Liver (tissue), 9 donors: Measurements from ENCODE around the gene TMCO5A. TPM values are rescaled to one million over a fixed set of nuclear protein-coding genes. Genes with fewer than 3 reads are reported as not detected.

ENCODE experiments used
- DNase-seq: peaks from one replicate; pipeline ENCODE4 v3.0.0-alpha.2; 2017; ENCODE audit warnings: low spot score
- H3K27ac ChIP-seq, 2 donors: one replicate each; pipeline ENCODE4 v1.7.0; 2013; ENCODE audit warnings: inconsistent platforms in 2 of 2, low read length in 2 of 2, control low read depth in 1 of 2, low read depth in 1 of 2, mild to moderate bottlenecking in 1 of 2
- H3K27me3 ChIP-seq, 4 donors: one replicate each; pipeline versions ENCODE4 v1.6.1 to v1.7.0; 2013; ENCODE audit warnings: low read length in 3 of 4, inconsistent platforms in 1 of 4, mild to moderate bottlenecking in 1 of 4, moderate library complexity in 1 of 4; ENCODE audit not compliant: control insufficient read depth in 4 of 4, insufficient read depth in 4 of 4
- H3K36me3 ChIP-seq, 4 donors: one replicate each; pipeline versions ENCODE4 v1.6.1 to v1.7.0; 2013; ENCODE audit warnings: low read length in 3 of 4, mild to moderate bottlenecking in 3 of 4, low read depth in 1 of 4, moderate library complexity in 1 of 4; ENCODE audit not compliant: control insufficient read depth in 4 of 4, insufficient read depth in 3 of 4
- H3K4me1 ChIP-seq, 4 donors: one replicate each; pipeline versions ENCODE4 v1.6.1 to v1.7.0; 2013; ENCODE audit warnings: low read length in 3 of 4, mild to moderate bottlenecking in 3 of 4, moderate library complexity in 1 of 4; ENCODE audit not compliant: control insufficient read depth in 4 of 4, insufficient read depth in 4 of 4
- H3K4me3 ChIP-seq, 3 donors: one replicate each; pipeline versions ENCODE4 v1.6.1 to v1.7.0; 2013; ENCODE audit warnings: low read length in 3 of 3, control low read depth in 1 of 3, low read depth in 1 of 3, mild to moderate bottlenecking in 1 of 3
- H3K9ac ChIP-seq, 2 donors: one replicate each; pipeline ENCODE4 v1.7.0; 2013; ENCODE audit warnings: low read length in 2 of 2, mild to moderate bottlenecking in 2 of 2, moderate library complexity in 2 of 2, control low read depth in 1 of 2, low read depth in 1 of 2
- H3K9me3 ChIP-seq, 4 donors: one replicate each; pipeline versions ENCODE4 v1.6.1 to v1.7.0; 2013; ENCODE audit warnings: low read length in 3 of 4; ENCODE audit not compliant: control insufficient read depth in 4 of 4
- ATF3 ChIP-seq: IDR thresholded peaks from 2 replicates; pipeline ENCODE4 v1.6.1; 2016; ENCODE audit warnings: antibody characterized with exemption
- CTCF ChIP-seq: fragments of 150-350 bp; IDR thresholded peaks from 2 replicates; pipeline ENCODE4 v1.5.1; 2017; ENCODE audit warnings: improper control_type of control experiment, low read depth, low read length; ENCODE audit not compliant: missing input control
- EGR1 ChIP-seq, 2 donors: IDR thresholded peaks; 2 replicates each; pipeline ENCODE4 v1.6.1; 2016 to 2018; ENCODE audit warnings: antibody characterized with exemption in 2 of 2, low read depth in 2 of 2
- FOXA2 ChIP-seq: IDR thresholded peaks from 2 replicates; pipeline ENCODE4 v1.6.1; 2016; ENCODE audit warnings: antibody characterized with exemption
- GABPA ChIP-seq, 2 donors: IDR thresholded peaks in 1 of 2; conservative IDR thresholded peaks in 1 of 2; 2 replicates each; pipeline ENCODE4 v1.6.1; 2016; ENCODE audit warnings: antibody characterized with exemption in 2 of 2, mild to moderate bottlenecking in 1 of 2, moderate library complexity in 1 of 2
- HNF4A ChIP-seq, 2 donors: conservative IDR thresholded peaks; 2 replicates each; pipeline ENCODE4 v1.6.1; 2016; ENCODE audit warnings: antibody characterized with exemption in 2 of 2, mild to moderate bottlenecking in 2 of 2
- JUND ChIP-seq, 2 donors: IDR thresholded peaks; 2 replicates each; pipeline ENCODE4 v1.6.1; 2016; ENCODE audit warnings: antibody characterized with exemption in 2 of 2
- MAX ChIP-seq: IDR thresholded peaks from 2 replicates; pipeline ENCODE4 v1.6.1; 2016; ENCODE audit warnings: antibody characterized with exemption
- RAD21 ChIP-seq, 2 donors: IDR thresholded peaks; 2 replicates each; pipeline ENCODE4 v1.6.1; 2016; ENCODE audit warnings: antibody characterized with exemption in 2 of 2, mild to moderate bottlenecking in 2 of 2
- REST ChIP-seq: IDR thresholded peaks from 2 replicates; pipeline ENCODE4 v1.6.1; 2016; ENCODE audit warnings: antibody characterized with exemption, mild to moderate bottlenecking
- SP1 ChIP-seq: IDR thresholded peaks from 2 replicates; pipeline ENCODE4 v1.6.1; 2018; ENCODE audit warnings: antibody characterized with exemption, mild to moderate bottlenecking
- TAF1 ChIP-seq: conservative IDR thresholded peaks from 2 replicates; pipeline ENCODE4 v1.6.1; 2016; ENCODE audit warnings: antibody characterized with exemption, mild to moderate bottlenecking
- ZBTB33 ChIP-seq: IDR thresholded peaks from 2 replicates; pipeline ENCODE4 v1.6.1; 2016; ENCODE audit warnings: antibody characterized with exemption
- WGBS: extraction: QIAGEN DNeasy Blood & Tissue Kit; methylation state at CpG from one replicate; pipeline ENCODE4 v1.1.7; 2013; 5-methylcytosine and 5-hydroxymethylcytosine counted together
- polyA plus RNA-seq, 2 donors: library from polyadenylated mRNA; stranded (reverse) in 1 of 2; unstranded in 1 of 2; fragments of 200-250 nt in 1 of 2; fragments of >200 nt in 1 of 2; fragmentation: Nextera tagmentation in 1 of 2; extraction: Ambion mirVana in 1 of 2; gene quantifications; one replicate each; pipeline versions ENCODE4 v1.2.1 to v1.2.3, GENCODE V29; 2013 to 2015
- total RNA-seq, 2 donors: library from RNA; depleted of rRNA; stranded (reverse); fragments of >200 nt; gene quantifications; one replicate each; pipeline ENCODE4 v1.2.3, GENCODE V29; 2014
- donor health status: healthy.
- donor health status: healthy.
- donor health status: healthy.
- donor health status: healthy.
- donor health status: healthy.

The TMCO5A gene
- total and polyA plus RNA-seq, 4 donors = not detected

GRCh38 chr15:37981201-37981600 is 46.8 kb downstream of the TMCO5A start:
- Histone ChIP-seq H3K4me1 (no peaks in the 10 kb centered on the region), H3K36me3 (no peaks in the 10 kb centered on the region), H3K27ac (no peak overlapping the region), H3K4me3 (no peak overlapping the region), H3K9me3 (no peaks in the 10 kb centered on the region), H3K9ac (no peak overlapping the region), H3K27me3 (no peaks in the 10 kb centered on the region)
- 77% methylated on average over 5 of the region's 5 CpGs for WGBS
- no peak for TF ChIP-seq JUND (IDR thresholded peaks at IDR 0.05)
- no peak for TF ChIP-seq SP1
- no peak for TF ChIP-seq REST
- TF ChIP-seq FOXA2 = no peak
- no peak for TF ChIP-seq ATF3
- no peak for TF ChIP-seq CTCF
- TF ChIP-seq ZBTB33 = no peak
- TF ChIP-seq TAF1 = no peak
- TF ChIP-seq EGR1 (IDR thresholded peaks at IDR 0.05; ENCODE audit: low read depth in 2 of 2) = no peak
- no peak for TF ChIP-seq HNF4A (conservative IDR thresholded peaks at IDR 0.05)
- no peak for TF ChIP-seq GABPA (IDR thresholded peaks at IDR 0.05 in 1 of 2, conservative IDR thresholded peaks at IDR 0.05 in 1 of 2)
- no peak for DNase-seq

GRCh38 chr15:37981775-37982174 is 47.3 kb downstream of the TMCO5A start:
- no peak overlapping the region for H3K27ac ChIP-seq
- no peak overlapping the region for H3K9ac ChIP-seq
- no peaks in the 10 kb centered on the region for H3K36me3 ChIP-seq
- H3K27me3 ChIP-seq = peaks cover 0 to 2% (median 0%) of the 10 kb centered on the region in 4 donors
- no peak for DNase-seq
- H3K9me3 ChIP-seq = no peaks in the 10 kb centered on the region
- TF ChIP-seq CTCF (peak; percentile 28), RAD21 (IDR thresholded peaks at IDR 0.05) (peak; percentile 36 to 51), MAX (no peak)
- WGBS = 36% methylated on average over 3 of the region's 3 CpGs
- no peaks in the 10 kb centered on the region for H3K4me1 ChIP-seq
- no peak overlapping the region for H3K4me3 ChIP-seq
